ENCODE data around the gene SELENOP. TPM values are rescaled to one million over a fixed set of nuclear protein-coding genes. Genes with fewer than 3 reads are reported as not detected.
"Not testable (repeated sequence)": the region's sequence is repeated elsewhere in the genome, so short reads cannot be mapped to it uniquely, and the experiment has no call there.

The SELENOP gene
- polyA plus RNA-seq, 1 donor from 2014 or later = 5.0 TPM

DNA sequence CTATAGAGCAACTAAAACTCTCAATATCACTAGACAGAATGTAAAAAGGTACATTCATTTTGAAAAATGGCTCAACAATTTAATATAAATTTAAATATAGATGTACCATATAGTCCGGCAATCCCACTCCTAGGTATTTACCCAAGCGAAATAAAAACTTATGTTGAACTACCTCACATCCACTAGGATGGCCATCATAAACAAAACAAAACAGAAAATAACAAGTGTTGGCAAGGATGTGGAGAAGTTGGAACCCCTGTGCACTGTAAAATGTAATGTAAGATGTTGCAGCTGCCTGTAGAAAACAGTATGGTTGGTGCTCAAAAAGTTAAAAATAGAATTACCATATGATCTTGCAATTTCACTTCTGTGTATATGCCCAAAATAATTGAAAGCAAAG is 36.9 kb upstream of the SELENOP start:
- Histone ChIP-seq H3K9me3 (ENCODE audit: low read length) (no peaks in the 10 kb centered on the region), H3F3A (ENCODE audit: insufficient read depth, low read length, poor library complexity, severe bottlenecking) (no peaks in the 10 kb centered on the region), H3K79me2 (replicated peaks; ENCODE audit: insufficient read depth, low read length) (no peaks in the 10 kb centered on the region), H3K27ac (ENCODE audit: low read length) (no peak overlapping the region), H2AFZ (ENCODE audit: low read depth, low read length) (no peak overlapping the region), H3K4me3 (ENCODE audit: low read length) (no peak overlapping the region), H3K9me2 (ENCODE audit: insufficient read depth, low read length) (no peaks in the 10 kb centered on the region), H3K4me2 (ENCODE audit: low read length) (no peak overlapping the region), H3K27me3 (ENCODE audit: insufficient read depth, low read depth, low read length) (no peaks in the 10 kb centered on the region), H4K20me1 (ENCODE audit: insufficient read depth) (no peaks in the 10 kb centered on the region), H3K9ac (ENCODE audit: low read length) (no peak overlapping the region), H3K36me3 (ENCODE audit: insufficient read depth, low read length) (no peaks in the 10 kb centered on the region)
- TF ChIP-seq POLR2AphosphoS5 (IDR thresholded peaks at IDR 0.05) (no peak), TAF1 (IDR thresholded peaks at IDR 0.05; ENCODE audit: low read depth) (no peak), REST (IDR thresholded peaks at IDR 0.05; ENCODE audit: borderline replicate concordance) (no peak), MXI1 (conservative IDR thresholded peaks at IDR 0.05; ENCODE audit: poor library complexity, severe bottlenecking) (no peak), SMC3 (conservative IDR thresholded peaks at IDR 0.05; ENCODE audit: poor library complexity) (no peak), EP300 (conservative IDR thresholded peaks at IDR 0.05; ENCODE audit: poor library complexity, severe bottlenecking) (no peak), RAD21 (conservative IDR thresholded peaks at IDR 0.05) (no peak), EZH2 (IDR thresholded peaks at IDR 0.05; ENCODE audit: borderline replicate concordance, insufficient read depth, low read length, poor library complexity, severe bottlenecking) (no peak)
- TF ChIP-seq, protein P1, sequence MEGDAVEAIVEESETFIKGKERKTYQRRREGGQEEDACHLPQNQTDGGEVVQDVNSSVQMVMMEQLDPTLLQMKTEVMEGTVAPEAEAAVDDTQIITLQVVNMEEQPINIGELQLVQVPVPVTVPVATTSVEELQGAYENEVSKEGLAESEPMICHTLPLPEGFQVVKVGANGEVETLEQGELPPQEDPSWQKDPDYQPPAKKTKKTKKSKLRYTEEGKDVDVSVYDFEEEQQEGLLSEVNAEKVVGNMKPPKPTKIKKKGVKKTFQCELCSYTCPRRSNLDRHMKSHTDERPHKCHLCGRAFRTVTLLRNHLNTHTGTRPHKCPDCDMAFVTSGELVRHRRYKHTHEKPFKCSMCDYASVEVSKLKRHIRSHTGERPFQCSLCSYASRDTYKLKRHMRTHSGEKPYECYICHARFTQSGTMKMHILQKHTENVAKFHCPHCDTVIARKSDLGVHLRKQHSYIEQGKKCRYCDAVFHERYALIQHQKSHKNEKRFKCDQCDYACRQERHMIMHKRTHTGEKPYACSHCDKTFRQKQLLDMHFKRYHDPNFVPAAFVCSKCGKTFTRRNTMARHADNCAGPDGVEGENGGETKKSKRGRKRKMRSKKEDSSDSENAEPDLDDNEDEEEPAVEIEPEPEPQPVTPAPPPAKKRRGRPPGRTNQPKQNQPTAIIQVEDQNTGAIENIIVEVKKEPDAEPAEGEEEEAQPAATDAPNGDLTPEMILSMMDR (IDR thresholded peaks at IDR 0.05; ENCODE audit: poor library complexity, severe bottlenecking) = no peak

DNA sequence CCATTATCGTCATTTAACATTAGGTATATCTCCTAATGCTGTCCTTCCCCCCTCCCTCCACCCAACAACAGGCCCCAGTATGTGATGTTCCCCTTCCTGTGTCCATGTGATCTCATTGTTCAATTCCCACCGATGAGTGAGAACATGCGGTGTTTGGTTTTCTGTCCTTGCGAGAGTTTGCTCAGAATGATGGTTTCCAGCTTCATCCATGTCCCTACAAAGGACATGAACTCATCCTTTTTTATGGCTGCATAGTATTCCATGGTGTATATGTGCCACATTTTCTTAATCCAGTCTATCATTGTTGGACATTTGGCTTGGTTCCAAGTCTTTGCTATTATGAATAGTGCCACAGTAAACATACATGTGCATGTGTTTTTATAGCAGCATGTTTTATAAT is 32.7 kb upstream of the SELENOP start:
- not testable (repeated sequence) for H2AFZ ChIP-seq (ENCODE audit: low read depth, low read length); H3K4me3 ChIP-seq (ENCODE audit: low read length); H3K4me2 ChIP-seq (ENCODE audit: low read length); H3K9me2 ChIP-seq (ENCODE audit: insufficient read depth, low read length); H4K20me1 ChIP-seq (ENCODE audit: insufficient read depth); H3K9ac ChIP-seq (ENCODE audit: low read length); H3K27me3 ChIP-seq (ENCODE audit: insufficient read depth, low read depth, low read length); H3K9me3 ChIP-seq (ENCODE audit: low read length); H3K79me2 ChIP-seq (replicated peaks; ENCODE audit: insufficient read depth, low read length); H3K27ac ChIP-seq (ENCODE audit: low read length); H3F3A ChIP-seq (ENCODE audit: insufficient read depth, low read length, poor library complexity, severe bottlenecking); H3K36me3 ChIP-seq (ENCODE audit: insufficient read depth, low read length)

- H2AFZ ChIP-seq (ENCODE audit: low read depth, low read length) = no peak overlapping the region
- H3K27me3 ChIP-seq (ENCODE audit: insufficient read depth, low read depth, low read length) = no peaks in the 10 kb centered on the region
- no peaks in the 10 kb centered on the region for H4K20me1 ChIP-seq (ENCODE audit: insufficient read depth)
- no peaks in the 10 kb centered on the region for H3F3A ChIP-seq (ENCODE audit: insufficient read depth, low read length, poor library complexity, severe bottlenecking)
- H3K79me2 ChIP-seq (replicated peaks; ENCODE audit: insufficient read depth, low read length) = no peaks in the 10 kb centered on the region
- no peaks in the 10 kb centered on the region for H3K9me2 ChIP-seq (ENCODE audit: insufficient read depth, low read length)
- H3K9ac ChIP-seq (ENCODE audit: low read length) = no peak overlapping the region
- H3K27ac ChIP-seq (ENCODE audit: low read length) = no peak overlapping the region
- H3K9me3 ChIP-seq (ENCODE audit: low read length) = no peaks in the 10 kb centered on the region
- no peak overlapping the region for H3K4me2 ChIP-seq (ENCODE audit: low read length)
- no peaks in the 10 kb centered on the region for H3K36me3 ChIP-seq (ENCODE audit: insufficient read depth, low read length)
- H3K4me3 ChIP-seq (ENCODE audit: low read length) = no peak overlapping the region
- no peak for TF ChIP-seq SMC3 (conservative IDR thresholded peaks at IDR 0.05; ENCODE audit: poor library complexity)
- TF ChIP-seq, protein P1 (IDR thresholded peaks at IDR 0.05; ENCODE audit: poor library complexity, severe bottlenecking) = no peak
- TF ChIP-seq MXI1 (conservative IDR thresholded peaks at IDR 0.05; ENCODE audit: poor library complexity, severe bottlenecking) = no peak
- TF ChIP-seq TAF1 (IDR thresholded peaks at IDR 0.05; ENCODE audit: low read depth) = no peak
- TF ChIP-seq POLR2AphosphoS5 (IDR thresholded peaks at IDR 0.05) = no peak
- TF ChIP-seq EZH2 (IDR thresholded peaks at IDR 0.05; ENCODE audit: borderline replicate concordance, insufficient read depth, low read length, poor library complexity, severe bottlenecking) = no peak
- no peak for TF ChIP-seq EP300 (conservative IDR thresholded peaks at IDR 0.05; ENCODE audit: poor library complexity, severe bottlenecking)
- TF ChIP-seq RAD21 (conservative IDR thresholded peaks at IDR 0.05) = no peak
- TF ChIP-seq REST (IDR thresholded peaks at IDR 0.05; ENCODE audit: borderline replicate concordance) = no peak
These were observed 32.1 kb upstream of the SELENOP start for GRCh38 chr5:42843675-42844292.

Measured in neural cell (in vitro differentiated cells).